22Rv1 (cell line): ENCODE results near the gene SERPINB1.
"Not testable (repeated sequence)": the region's sequence is repeated elsewhere in the genome, so short reads cannot be mapped to it uniquely, and the experiment has no call there.

Experiments
- H3K27ac ChIP-seq: fragments of 450-650 bp; 2 replicates; pipeline ENCODE4 v1.5.1; 2017
- CTCF ChIP-seq: fragments of 450-650 bp; IDR thresholded peaks from 2 replicates; pipeline ENCODE4 v1.5.1; 2017; ENCODE audit warnings: mild to moderate bottlenecking
- ZFX ChIP-seq: fragments of 450-650 bp; IDR thresholded peaks from 2 replicates; pipeline ENCODE4 v1.6.1; 2017; ENCODE audit warnings: antibody characterized with exemption, borderline replicate concordance

SERPINB1 gene

GRCh38 chr6:2863901-2864300 is 22.2 kb upstream of the SERPINB1 start:
- no peak overlapping the region for H3K27ac ChIP-seq
- TF ChIP-seq ZFX (no peak), CTCF (no peak)

- no peak for TF ChIP-seq CTCF
- no peak for TF ChIP-seq ZFX
- H3K27ac ChIP-seq = no peak overlapping the region
These were observed 21.1 kb upstream of the SERPINB1 start for GRCh38 chr6:2862712-2863181.

GRCh38 chr6:2861822-2862164 is 20.1 kb upstream of the SERPINB1 start:
- no peak overlapping the region for H3K27ac ChIP-seq
- TF ChIP-seq CTCF (no peak), ZFX (no peak)

- no peak overlapping the region for H3K27ac ChIP-seq
- TF ChIP-seq CTCF (no peak), ZFX (no peak)
These were observed 19.6 kb upstream of the SERPINB1 start for GRCh38 chr6:2861060-2861821.

GRCh38 chr6:2860706-2861059 is 19.0 kb upstream of the SERPINB1 start:
- not testable (repeated sequence) for H3K27ac ChIP-seq

- H3K27ac ChIP-seq = not testable (repeated sequence)
These were observed 18.4 kb upstream of the SERPINB1 start for GRCh38 chr6:2859798-2860705.

- no peak overlapping the region for H3K27ac ChIP-seq
- TF ChIP-seq ZFX (no peak), CTCF (no peak)
These were observed 17.6 kb upstream of the SERPINB1 start for GRCh38 chr6:2859185-2859700.
